Coronary artery (tissue), 2 donors: Measurements from ENCODE around the gene EHD1.

Experiments
- DNase-seq: peaks from one replicate; pipeline ENCODE4 v3.0.0-alpha.2; 2017; ENCODE audit warnings: low spot score
- H3K27ac ChIP-seq, 2 donors: fragments of 200-600 bp; sonication (generic); one replicate each; pipeline ENCODE4 v1.5.1; 2016 to 2019
- H3K4me3 ChIP-seq: fragments of 200-600 bp; sonication (generic); 2 replicates; pipeline ENCODE4 v1.5.1; 2016; ENCODE audit warnings: mild to moderate bottlenecking, moderate library complexity
- TF ChIP-seq, protein P1 (sequence below): fragments of 200-600 bp; sonication (generic); IDR thresholded peaks from one replicate; pipeline ENCODE4 v1.5.1; 2019; ENCODE audit warnings: antibody characterized with exemption

The EHD1 gene

DNA sequence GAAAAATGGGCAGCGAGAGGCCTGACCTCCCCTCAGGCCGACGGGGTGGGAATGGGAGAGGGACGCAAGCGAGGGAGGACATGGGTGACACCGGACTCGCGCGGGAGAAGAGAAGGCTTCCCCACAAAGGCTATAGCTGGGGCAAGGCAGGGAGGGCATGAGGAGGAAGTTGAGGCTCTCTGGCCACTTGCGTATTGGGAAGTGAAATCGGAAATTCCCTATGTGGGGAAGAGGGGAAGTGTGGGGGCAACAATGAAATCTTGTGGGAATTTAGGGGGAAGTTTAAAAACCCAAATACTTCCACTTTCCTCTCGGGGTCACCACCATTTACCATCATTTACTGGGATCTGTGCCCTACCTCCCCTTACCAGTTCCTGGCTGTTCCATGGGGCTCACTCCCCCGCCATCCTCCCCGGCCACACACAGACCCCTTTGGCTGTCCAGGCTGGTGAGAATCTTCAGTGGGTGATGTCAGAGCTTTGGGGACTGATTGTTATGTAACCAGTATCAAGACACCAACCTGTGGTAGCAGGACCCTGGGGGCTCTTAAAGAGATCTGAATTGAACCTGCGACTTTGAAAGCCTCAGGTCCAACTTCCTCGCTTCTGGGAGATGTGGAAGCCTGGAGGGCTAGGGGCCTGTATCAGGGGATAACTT lies 951 bp upstream of the EHD1 start:
- Histone ChIP-seq H3K27ac (peak overlapping the region; percentile 94 to 98), H3K4me3 (peak overlapping the region; percentile 95)
- TF ChIP-seq, protein P1, sequence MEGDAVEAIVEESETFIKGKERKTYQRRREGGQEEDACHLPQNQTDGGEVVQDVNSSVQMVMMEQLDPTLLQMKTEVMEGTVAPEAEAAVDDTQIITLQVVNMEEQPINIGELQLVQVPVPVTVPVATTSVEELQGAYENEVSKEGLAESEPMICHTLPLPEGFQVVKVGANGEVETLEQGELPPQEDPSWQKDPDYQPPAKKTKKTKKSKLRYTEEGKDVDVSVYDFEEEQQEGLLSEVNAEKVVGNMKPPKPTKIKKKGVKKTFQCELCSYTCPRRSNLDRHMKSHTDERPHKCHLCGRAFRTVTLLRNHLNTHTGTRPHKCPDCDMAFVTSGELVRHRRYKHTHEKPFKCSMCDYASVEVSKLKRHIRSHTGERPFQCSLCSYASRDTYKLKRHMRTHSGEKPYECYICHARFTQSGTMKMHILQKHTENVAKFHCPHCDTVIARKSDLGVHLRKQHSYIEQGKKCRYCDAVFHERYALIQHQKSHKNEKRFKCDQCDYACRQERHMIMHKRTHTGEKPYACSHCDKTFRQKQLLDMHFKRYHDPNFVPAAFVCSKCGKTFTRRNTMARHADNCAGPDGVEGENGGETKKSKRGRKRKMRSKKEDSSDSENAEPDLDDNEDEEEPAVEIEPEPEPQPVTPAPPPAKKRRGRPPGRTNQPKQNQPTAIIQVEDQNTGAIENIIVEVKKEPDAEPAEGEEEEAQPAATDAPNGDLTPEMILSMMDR, result no peak
- DNase-seq, result no peak

DNA sequence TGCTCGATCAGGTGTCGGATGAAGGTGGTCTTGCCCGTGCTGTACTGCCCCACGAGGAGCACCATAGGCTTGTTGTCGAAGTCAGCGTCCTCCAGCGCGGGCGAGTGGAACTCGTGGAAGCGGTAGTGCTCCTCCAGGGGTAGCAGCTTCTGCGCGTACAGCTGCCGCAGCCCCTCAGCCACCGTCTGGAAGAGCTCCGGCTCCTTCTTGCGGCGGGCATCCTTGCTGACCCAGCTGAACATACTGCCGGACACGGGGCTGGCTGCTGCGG lies 263 bp downstream of the EHD1 start:
- TF ChIP-seq, protein P1, result no peak
- no peak for DNase-seq
- H3K4me3 ChIP-seq, result peak overlapping the region; percentile 95
- peak overlapping the region; percentile 94 to 98 for H3K27ac ChIP-seq

DNA sequence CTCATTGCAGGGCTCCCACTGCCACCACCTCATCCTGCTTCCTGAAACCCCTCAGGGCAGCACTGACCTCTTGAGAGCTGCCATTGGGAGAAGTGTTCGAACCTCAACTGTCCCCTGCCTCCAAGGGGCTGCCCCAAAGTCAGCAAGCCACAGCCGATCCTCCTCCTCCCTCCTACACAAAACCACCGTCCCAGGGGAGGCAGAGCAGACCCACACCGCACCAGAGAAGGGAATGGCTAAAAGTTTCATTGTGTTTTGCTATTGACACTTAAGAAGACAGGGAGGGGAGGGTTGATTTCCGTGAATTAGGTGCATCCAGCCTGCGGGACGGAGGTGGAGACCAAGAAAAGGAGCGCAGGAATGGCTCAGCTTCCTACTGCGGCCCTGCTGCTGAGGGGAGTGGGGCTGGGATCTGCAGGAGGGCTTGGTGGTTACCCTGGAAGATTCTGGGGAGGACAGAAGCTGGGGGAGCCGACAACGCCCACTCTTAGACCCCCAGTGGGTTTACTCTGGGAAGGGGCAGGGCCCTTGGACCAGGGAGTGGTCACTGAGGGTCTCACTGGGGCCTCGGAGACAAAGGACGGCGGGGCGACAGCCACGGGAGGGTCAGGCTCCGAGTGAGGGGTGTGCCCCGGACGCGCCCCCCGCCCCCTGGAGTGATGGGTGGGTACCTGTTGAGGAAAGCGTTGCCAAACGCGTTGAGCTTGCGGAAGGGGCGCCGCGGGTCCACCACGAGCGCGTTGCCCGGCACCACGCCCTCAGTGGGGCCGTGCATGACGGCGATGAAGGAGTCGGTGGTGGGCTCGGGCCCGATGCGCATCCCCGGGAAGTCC lies 815 bp downstream of the EHD1 start:
- DNase-seq, result no peak

DNA sequence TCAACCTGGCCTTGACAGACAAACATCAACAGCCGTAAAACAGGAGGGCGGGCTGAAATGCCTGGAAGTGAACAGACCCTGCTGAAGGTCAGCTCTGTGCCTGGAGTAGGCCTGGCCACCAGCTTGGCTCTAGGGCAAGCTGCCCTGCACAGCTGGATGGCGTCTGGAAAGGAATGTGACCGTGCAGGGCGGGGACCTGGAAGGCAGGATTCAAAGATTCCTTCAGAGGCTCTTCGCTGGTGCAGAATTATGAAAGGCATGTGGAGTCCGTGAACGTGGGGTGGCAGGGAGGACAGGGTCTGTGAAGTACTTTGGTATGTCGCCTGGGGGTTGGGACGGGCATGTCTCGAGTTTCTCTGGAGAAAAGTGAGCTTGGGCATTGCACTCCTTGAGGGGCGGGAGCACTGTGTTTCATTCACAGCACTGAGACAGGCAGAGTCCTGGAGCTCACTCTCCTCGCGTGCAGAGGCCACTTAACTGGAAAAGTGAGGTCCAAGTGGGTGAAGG lies 1.5 kb downstream of the EHD1 start:
- Histone ChIP-seq H3K4me3 (peak overlapping the region; percentile 95), H3K27ac (peak overlapping the region; percentile 94 to 98)
- no peak for DNase-seq
- TF ChIP-seq, protein P1, result no peak

More for the DNA sequence above, 815 bp downstream of the EHD1 start:
- TF ChIP-seq, protein P1, result no peak
- H3K27ac ChIP-seq, result peak overlapping the region; percentile 94 to 98
- peak overlapping the region; percentile 95 for H3K4me3 ChIP-seq

DNA sequence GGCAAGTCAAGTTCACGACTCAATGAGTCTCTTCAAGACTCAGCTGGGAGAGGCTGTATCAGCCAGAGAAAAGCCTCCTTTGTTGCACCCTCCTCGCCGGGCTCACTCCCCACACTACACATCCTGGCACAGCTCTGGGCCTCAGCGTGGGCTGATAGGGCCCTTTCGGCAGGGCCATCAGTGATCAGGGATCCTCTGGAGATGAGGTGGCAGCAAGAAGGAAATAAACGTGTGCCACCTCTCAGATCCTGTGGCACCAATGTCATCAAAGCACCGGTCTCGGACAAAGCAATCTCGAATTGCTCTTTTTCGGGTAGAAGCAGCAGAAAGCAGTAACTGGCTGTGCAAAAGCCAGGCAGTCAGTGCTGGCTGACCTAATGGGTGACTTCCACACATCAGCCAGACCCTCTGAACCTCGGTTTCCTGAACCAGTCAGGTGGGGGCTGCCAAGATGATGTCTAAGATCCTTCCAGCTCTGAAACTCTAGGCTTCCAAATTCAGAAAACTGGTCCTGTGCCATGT lies 2.1 kb downstream of the EHD1 start:
- TF ChIP-seq, protein P1, result no peak
- DNase-seq, result no peak
- H3K27ac ChIP-seq, result peak overlapping the region; percentile 94 to 98
- H3K4me3 ChIP-seq, result peak overlapping the region; percentile 95

DNA sequence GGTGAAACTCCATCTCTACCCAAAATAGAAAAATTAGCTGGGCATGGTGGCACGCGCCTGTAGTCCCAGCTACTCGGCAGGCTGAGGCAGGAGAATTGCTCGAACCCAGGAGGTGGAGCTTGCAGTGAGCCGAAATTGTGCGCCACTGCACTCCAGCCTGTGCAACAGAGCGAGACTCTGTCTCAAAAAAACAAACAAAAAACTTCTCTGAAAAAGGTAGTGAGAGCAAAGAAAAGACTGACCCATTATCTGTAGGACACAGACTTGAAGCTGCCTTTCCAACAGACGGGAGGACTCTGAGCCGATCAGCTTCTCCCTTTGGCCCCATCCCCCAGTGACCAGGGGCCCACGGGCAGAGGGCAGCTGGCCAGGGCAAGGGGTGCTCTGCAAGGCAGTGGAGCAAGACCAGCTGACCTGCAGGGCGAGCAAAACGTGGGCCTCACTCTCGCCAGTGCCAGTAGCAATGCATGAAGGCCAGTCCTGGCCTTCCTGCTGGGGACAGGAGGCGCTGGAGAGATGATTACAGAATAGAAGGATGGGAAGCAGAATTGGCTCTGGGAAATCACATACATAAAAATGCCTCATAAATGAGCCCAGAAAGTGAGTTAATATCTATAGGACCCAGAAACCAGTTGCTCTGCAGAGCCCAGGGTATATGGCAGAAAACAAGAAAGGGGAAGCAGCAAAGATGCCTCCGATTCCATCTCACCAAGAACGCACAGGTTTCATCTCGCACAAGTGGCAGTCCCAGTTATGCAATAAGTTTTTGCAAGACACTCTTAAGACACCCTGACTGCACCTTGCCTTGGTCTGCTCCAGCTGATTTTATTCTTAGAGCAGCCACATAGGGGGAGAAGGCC lies 2.8 kb downstream of the EHD1 start:
- Histone ChIP-seq H3K27ac (peak overlapping the region; percentile 94 to 98), H3K4me3 (peak overlapping the region; percentile 95)
- TF ChIP-seq, protein P1, result no peak
- DNase-seq, result no peak
